PC-3 (cell line): ENCODE data around the gene TMEM235. TPM values are rescaled to one million over a fixed set of nuclear protein-coding genes. Genes with fewer than 3 reads are reported as not detected.
A peak's percentile ranks its signal among the peaks of the same experiment; 100 is the strongest.

Experiments
- ATAC-seq: fragments of 200-7000 bp; cut with Tn5 transposase; 2 replicates; pipeline ENCODE4 v1.9.1; 2020; ENCODE audit warnings: mild to moderate bottlenecking, moderate library complexity
- BruUV-seq: library from RNA; stranded (reverse); fragments of 400-500 nt; replicated peaks from 2 replicates; lab custom pipeline; 2021; lab: Mats Ljungman, UMichigan
- CTCF ChIA-PET: fragments of 300-600 bp; sonication (Branson Sonifier 250); formaldehyde crosslinking; loops from one replicate; lab custom pipeline; 2022; ENCODE audit warnings: antibody characterized with exemption; lab: Charles Lee
- POLR2A ChIA-PET: fragments of 300-600 bp; sonication (Branson Sonifier 250); formaldehyde crosslinking; loops from one replicate; lab custom pipeline; 2022; ENCODE audit warnings: antibody characterized with exemption; ENCODE audit not compliant: unreplicated experiment; lab: Charles Lee
- DNase-seq: peaks from one replicate; pipeline ENCODE4 v3.0.0-alpha.2; 2015
- H2AFZ ChIP-seq: fragments of 300-600 bp; sonication (generic); 2 replicates; pipeline ENCODE4 v1.6.0; 2016; ENCODE audit warnings: antibody characterized with exemption, low read length
- H3F3A ChIP-seq: fragments of 300-600 bp; sonication (generic); one replicate; pipeline ENCODE4 v1.6.0; 2017; ENCODE audit warnings: antibody characterized with exemption, low read length, control low read depth, mild to moderate bottlenecking; ENCODE audit not compliant: unreplicated experiment
- H3K27ac ChIP-seq: fragments of 300-600 bp; sonication (generic); 2 replicates; pipeline ENCODE4 v1.5.1; 2016; ENCODE audit warnings: mild to moderate bottlenecking, low read length
- H3K27me3 ChIP-seq: fragments of 300-600 bp; sonication (generic); 2 replicates; pipeline ENCODE4 v1.6.1; 2016; ENCODE audit warnings: low read length, mixed read lengths
- H3K36me3 ChIP-seq: fragments of 300-600 bp; sonication (generic); 2 replicates; pipeline ENCODE4 v1.6.1; 2016; ENCODE audit warnings: low read depth, mixed run types, low read length, mixed read lengths
- H3K4me1 ChIP-seq: fragments of 300-600 bp; sonication (generic); 2 replicates; pipeline ENCODE4 v1.5.1; 2016; ENCODE audit warnings: low read length; ENCODE audit not compliant: insufficient read depth
- H3K4me2 ChIP-seq: fragments of 300-600 bp; sonication (generic); 2 replicates; pipeline ENCODE4 v1.6.0; 2016; ENCODE audit warnings: low read length
- H3K4me3 ChIP-seq: fragments of 300-600 bp; sonication (generic); 2 replicates; pipeline ENCODE4 v1.5.1; 2016; ENCODE audit warnings: mild to moderate bottlenecking, low read length, mixed read lengths
- H3K79me2 ChIP-seq: fragments of 300-600 bp; sonication (generic); 2 replicates; pipeline ENCODE4 v1.6.1; 2017; ENCODE audit warnings: low read length, mixed read lengths
- H3K9ac ChIP-seq: fragments of 300-600 bp; sonication (generic); 2 replicates; pipeline ENCODE4 v1.6.0; 2016; ENCODE audit warnings: mild to moderate bottlenecking, low read length
- H3K9me2 ChIP-seq: fragments of 300-600 bp; sonication (generic); replicated peaks from 2 replicates; pipeline ENCODE4 v1.6.1; 2016; ENCODE audit warnings: mixed run types, low read length, mixed read lengths
- H3K9me3 ChIP-seq: fragments of 300-600 bp; sonication (generic); 2 replicates; pipeline ENCODE4 v1.6.1; 2016; ENCODE audit warnings: low read length, mixed read lengths
- H4K20me1 ChIP-seq: fragments of 300-600 bp; sonication (generic); 2 replicates; pipeline ENCODE4 v1.6.1; 2016; ENCODE audit warnings: low read length, mixed read lengths
- EZH2 ChIP-seq: fragments of 300-600 bp; sonication (generic); IDR thresholded peaks from one replicate; pipeline ENCODE4 v1.6.1; 2017; ENCODE audit warnings: antibody characterized with exemption, mild to moderate bottlenecking, low read length; ENCODE audit not compliant: unreplicated experiment
- EZH2phosphoT487 ChIP-seq: fragments of 300-600 bp; sonication (generic); IDR thresholded peaks from 2 replicates; pipeline ENCODE4 v1.6.1; 2018; ENCODE audit warnings: mild to moderate bottlenecking, antibody characterized with exemption, low read length, borderline replicate concordance
- intact Hi-C: fragments of 100-400 bp; cut with micrococcal nuclease; formaldehyde crosslinking; loops from 2 replicates; pipeline ENCODE4 v1.9.0; 2023
- total RNA-seq: library from RNA; depleted of rRNA; stranded (reverse); fragments of >200 nt; gene quantifications from 2 replicates; pipeline ENCODE4 v1.2.3, GENCODE V29; 2014
- TF ChIP-seq, protein P1 (sequence below): fragments of 300-600 bp; sonication (generic); conservative IDR thresholded peaks from 2 replicates; pipeline ENCODE4 v1.5.1; 2017; ENCODE audit warnings: antibody characterized with exemption, low read depth, mild to moderate bottlenecking, low read length

Gene TMEM235
- total RNA-seq, 1 experiment from 2014 or later, result not detected

DNA sequence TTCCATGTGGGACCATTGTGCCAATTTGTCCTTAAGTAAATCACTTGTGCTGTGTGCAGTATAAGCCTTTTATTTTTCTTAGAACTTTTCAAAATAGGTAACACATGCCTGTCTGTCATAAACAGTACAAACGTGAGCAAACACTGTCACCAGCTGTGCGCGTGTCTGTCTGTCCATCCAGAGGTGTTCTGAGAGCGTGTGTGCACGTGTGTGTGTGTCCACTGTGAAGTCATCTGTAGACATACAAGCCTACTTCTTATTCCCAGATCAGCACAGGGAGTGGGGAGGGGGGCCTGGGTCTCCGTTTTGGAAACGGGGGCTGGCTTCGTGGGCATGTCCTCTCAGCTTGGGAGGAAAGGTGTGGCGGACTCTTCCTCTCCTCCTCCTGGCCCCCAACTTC, 9.4 kb downstream of the TMEM235 start:
- CTCF ChIA-PET, result no interaction called here

DNA sequence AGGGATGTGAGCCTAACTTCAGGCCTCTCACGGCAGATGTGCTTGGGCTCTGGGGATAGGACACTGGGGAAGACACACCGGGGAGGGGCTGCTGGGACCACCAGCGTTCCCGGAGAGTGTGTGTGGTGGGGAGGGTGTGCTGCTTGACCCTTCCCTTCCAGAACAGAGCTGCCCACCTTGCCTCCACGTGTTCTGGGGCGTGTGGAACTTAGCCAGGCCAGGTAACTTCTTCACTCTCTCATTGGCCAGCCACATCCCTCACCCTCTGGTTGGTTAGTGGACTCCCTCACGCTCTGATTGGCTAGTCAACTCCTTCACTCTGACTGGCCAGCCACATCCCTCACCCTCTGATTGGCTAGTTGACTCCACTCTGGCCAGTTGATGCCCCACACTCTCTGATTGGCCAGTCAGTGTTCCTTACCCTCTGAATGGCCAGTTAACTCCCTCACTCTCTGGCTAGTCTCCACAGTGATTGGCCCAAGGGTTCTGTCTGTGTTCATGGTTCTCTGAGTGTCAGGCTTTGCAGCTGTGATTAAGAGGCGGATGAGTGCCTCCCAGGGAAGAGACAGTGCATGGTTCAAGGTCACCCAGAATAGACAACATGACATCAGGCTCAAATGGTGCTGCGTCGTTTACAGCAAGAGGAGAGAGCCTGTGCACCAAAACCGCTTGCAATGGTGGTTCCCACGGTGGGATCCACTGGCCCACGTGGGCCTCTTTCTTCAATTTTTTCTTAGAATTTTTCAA, 10.0 kb downstream of the TMEM235 start:
- no peaks in the 10 kb centered on the region for H3K36me3 ChIP-seq
- CTCF ChIA-PET, result no interaction called here
- no peaks in the 10 kb centered on the region for H3K27me3 ChIP-seq
- no peak overlapping the region for H3K9ac ChIP-seq
- H2AFZ ChIP-seq, result no peak overlapping the region
- intact Hi-C loops, result no loop called here
- DNase-seq, result peak; percentile 45
- H3K4me1 ChIP-seq, result peaks cover 13% of the 10 kb centered on the region
- H3K27ac ChIP-seq, result no peak overlapping the region
- H3K79me2 ChIP-seq, result no peaks in the 10 kb centered on the region
- H3K4me3 ChIP-seq, result no peak overlapping the region
- no TSS peak for BruUV-seq
- H3K9me3 ChIP-seq, result no peaks in the 10 kb centered on the region
- POLR2A ChIA-PET, result no interaction called here
- TF ChIP-seq, protein P1, sequence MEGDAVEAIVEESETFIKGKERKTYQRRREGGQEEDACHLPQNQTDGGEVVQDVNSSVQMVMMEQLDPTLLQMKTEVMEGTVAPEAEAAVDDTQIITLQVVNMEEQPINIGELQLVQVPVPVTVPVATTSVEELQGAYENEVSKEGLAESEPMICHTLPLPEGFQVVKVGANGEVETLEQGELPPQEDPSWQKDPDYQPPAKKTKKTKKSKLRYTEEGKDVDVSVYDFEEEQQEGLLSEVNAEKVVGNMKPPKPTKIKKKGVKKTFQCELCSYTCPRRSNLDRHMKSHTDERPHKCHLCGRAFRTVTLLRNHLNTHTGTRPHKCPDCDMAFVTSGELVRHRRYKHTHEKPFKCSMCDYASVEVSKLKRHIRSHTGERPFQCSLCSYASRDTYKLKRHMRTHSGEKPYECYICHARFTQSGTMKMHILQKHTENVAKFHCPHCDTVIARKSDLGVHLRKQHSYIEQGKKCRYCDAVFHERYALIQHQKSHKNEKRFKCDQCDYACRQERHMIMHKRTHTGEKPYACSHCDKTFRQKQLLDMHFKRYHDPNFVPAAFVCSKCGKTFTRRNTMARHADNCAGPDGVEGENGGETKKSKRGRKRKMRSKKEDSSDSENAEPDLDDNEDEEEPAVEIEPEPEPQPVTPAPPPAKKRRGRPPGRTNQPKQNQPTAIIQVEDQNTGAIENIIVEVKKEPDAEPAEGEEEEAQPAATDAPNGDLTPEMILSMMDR, result no peak
- TF ChIP-seq EZH2phosphoT487 (no peak), EZH2 (no peak)
- no peaks in the 10 kb centered on the region for H3K9me2 ChIP-seq
- no peaks in the 10 kb centered on the region for H3F3A ChIP-seq
- no peak overlapping the region for H3K4me2 ChIP-seq
- no peaks in the 10 kb centered on the region for H4K20me1 ChIP-seq
- ATAC-seq, result peak; percentile 26; the same call in 1 of the 2 replicates

More for the DNA sequence above, 9.4 kb downstream of the TMEM235 start:
- ATAC-seq (no peak), DNase-seq (no peak)
- no peaks in the 10 kb centered on the region for H3F3A ChIP-seq
- intact Hi-C loops, result no loop called here
- H3K79me2 ChIP-seq, result no peaks in the 10 kb centered on the region
- BruUV-seq, result no TSS peak
- no peak for TF ChIP-seq EZH2
- no peak for TF ChIP-seq EZH2phosphoT487
- TF ChIP-seq, protein P1, result no peak
- H3K27me3 ChIP-seq, result no peaks in the 10 kb centered on the region
- H3K9me2 ChIP-seq, result no peaks in the 10 kb centered on the region
- POLR2A ChIA-PET, result no interaction called here
- H2AFZ ChIP-seq, result no peak overlapping the region
- no peak overlapping the region for H3K4me3 ChIP-seq
- H3K4me2 ChIP-seq, result no peak overlapping the region
- no peaks in the 10 kb centered on the region for H3K9me3 ChIP-seq
- H3K36me3 ChIP-seq, result no peaks in the 10 kb centered on the region
- peaks cover 13% of the 10 kb centered on the region for H3K4me1 ChIP-seq
- H4K20me1 ChIP-seq, result no peaks in the 10 kb centered on the region
- H3K27ac ChIP-seq, result no peak overlapping the region
- no peak overlapping the region for H3K9ac ChIP-seq

DNA sequence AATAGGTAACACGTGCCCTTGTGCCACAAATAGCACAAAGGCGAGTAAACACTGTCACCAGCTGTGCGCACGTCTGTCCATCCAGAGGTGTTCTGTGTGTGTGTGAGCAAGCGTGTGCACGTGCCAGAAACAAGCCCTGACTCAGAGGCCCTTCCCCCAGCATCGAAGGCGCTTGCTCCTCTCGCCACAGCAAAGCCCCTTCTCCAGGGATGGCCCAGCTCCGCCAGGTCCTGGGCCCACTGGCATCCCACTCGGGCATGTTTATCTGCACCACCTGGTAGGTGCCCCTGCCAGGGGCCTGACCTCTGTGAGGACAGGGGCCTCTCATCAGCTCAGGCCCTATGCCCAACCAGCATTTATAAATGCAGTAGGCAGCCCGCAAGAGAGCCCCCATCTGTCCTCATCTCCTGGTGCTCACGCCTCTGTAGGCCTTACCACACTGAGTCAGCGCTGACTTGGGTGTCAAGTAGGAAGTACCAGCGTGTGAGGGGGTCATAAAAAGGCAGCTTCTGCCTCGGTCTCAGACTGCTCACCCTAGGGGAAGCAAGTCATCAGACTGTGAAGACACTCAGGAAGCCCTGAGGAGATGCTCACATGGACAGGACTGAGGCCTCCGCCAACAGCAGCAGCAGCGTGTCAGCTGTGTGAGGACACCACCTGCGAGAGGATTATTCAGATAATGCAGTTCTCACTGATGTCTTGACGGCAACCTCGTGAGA, 10.8 kb downstream of the TMEM235 start:
- no peaks in the 10 kb centered on the region for H3F3A ChIP-seq
- no peaks in the 10 kb centered on the region for H3K9me3 ChIP-seq

More for the DNA sequence above, 10.8 kb downstream of the TMEM235 start:
- Histone ChIP-seq H3K9ac (no peak overlapping the region), H3K27me3 (no peaks in the 10 kb centered on the region), H3K79me2 (no peaks in the 10 kb centered on the region), H3K9me2 (no peaks in the 10 kb centered on the region), H3K36me3 (no peaks in the 10 kb centered on the region), H3K4me3 (no peak overlapping the region), H3K27ac (no peak overlapping the region), H4K20me1 (no peaks in the 10 kb centered on the region), H2AFZ (no peak overlapping the region), H3K4me2 (no peak overlapping the region), H3K4me1 (peaks cover 13% of the 10 kb centered on the region)
- intact Hi-C loops, result no loop called here
- DNase-seq (peak; percentile 40), ATAC-seq (peak; percentile 49)
- CTCF ChIA-PET, result interaction anchor here (1.1 kb wide), 1 partner anchor 9 kb away, joined by 4 read pairs; no protein-coding TSS in a partner anchor
- POLR2A ChIA-PET, result no interaction called here
- TF ChIP-seq EZH2phosphoT487 (no peak), EZH2 (no peak)
- TF ChIP-seq, protein P1, result no peak
- no TSS peak for BruUV-seq
